ENCODE data around the gene TRPM3.
"Not testable (repeated sequence)": the region's sequence is repeated elsewhere in the genome, so short reads cannot be mapped to it uniquely, and the experiment has no call there.

Gene TRPM3

DNA sequence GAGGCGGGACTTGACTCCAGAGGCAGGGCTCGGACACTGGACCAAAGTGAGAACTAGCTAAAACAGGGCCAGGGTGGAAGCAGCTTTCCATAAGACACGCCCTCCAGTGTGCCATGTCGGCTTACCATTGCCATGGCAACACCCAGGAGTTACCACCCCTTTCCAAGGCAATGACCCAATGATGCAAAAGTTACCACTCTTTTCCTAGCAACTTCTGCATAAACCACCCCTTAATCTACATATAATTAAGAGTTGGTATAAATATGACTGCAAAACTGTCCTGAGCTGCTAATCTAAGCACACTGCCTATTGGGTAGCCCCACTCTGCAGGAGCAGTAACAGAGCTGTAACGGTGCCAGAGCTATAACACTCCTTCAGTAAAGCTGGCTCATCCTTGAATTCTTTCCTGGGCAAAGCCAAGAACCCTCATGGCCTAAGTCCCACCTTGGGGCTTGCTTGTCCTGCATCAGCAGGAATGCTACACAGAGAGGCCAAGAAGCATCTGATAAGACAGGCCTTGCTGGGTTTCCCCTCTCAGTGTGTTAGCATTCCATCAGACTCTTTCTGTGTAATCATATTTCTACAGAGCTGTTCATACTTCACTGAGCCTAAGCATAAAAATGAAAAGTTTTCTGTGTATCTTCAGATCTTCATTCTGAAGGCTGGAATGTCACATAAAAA, 444.2 kb downstream of the TRPM3 start:
- DNase-seq (ENCODE audit: low read depth in 3 of 3, low spot score in 1 of 3), result no peak

DNA sequence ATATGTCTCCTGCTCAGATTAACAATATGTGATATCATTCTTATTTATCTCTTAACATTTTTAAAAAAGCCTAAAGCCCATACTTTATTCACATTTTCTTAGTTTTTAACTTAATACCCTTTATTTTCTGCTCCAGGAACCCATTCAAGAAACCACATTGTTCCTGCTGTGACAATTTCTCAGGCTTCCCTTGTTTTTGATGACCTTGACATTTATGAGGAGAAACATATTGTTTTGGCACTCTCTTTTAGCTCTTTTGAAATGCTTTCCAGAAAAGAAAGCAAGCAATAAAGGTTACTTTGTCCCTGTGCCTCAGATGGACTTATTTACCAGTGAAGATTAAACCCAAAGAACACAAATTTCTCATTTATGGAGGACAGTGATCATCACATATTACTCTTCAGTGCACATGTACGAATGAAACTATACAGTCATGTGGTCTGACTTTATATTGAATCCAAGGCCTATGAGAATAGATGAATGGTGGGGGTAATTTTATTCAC, 445.5 kb downstream of the TRPM3 start:
- DNase-seq (ENCODE audit: low read depth in 3 of 3, low spot score in 1 of 3), result no peak

DNA sequence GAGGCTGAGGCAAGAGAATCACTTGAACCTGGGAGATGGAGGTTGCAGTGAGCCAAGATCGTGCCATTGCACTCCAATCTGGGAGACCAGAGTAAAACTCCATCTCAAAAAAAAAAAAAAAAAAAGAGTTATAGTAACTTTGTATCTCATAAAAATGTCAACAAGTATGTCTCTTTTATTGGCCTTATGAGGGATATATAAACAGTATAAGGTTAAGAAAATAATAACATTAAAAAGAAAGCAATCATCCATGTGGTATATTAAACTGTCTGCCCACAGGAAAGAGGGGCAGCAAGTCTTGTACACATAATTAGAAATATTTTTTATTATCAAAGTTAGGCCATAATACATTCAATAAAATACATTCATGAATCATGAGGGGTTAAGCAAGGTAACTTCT, 447.6 kb downstream of the TRPM3 start:
- DNase-seq (ENCODE audit: low read depth in 3 of 3, low spot score in 1 of 3), result no peak

DNA sequence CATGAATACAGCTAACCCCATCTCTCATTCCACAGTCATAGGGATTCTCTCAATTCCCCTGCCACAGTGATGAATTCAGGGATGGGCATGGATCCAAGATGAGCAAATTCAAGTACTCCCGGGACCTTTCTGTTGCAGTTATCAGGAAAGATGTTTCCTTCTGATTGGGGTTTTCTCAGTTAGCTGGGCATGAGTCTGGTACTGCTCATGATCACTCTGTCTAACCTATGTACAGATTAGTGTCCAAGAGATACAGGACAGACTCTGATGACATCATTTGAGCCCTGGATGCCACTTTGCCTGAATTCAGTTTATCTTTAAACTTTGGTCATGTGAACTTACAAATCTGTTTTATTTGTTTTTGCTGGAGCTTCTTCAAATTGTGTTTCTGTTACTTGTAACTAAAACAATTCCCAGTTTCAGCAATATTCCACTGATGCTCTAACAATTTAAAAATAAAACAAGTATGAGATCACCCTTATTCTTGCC, 449.2 kb downstream of the TRPM3 start:
- DNase-seq (ENCODE audit: low read depth in 3 of 3, low spot score in 1 of 3), result no peak

DNA sequence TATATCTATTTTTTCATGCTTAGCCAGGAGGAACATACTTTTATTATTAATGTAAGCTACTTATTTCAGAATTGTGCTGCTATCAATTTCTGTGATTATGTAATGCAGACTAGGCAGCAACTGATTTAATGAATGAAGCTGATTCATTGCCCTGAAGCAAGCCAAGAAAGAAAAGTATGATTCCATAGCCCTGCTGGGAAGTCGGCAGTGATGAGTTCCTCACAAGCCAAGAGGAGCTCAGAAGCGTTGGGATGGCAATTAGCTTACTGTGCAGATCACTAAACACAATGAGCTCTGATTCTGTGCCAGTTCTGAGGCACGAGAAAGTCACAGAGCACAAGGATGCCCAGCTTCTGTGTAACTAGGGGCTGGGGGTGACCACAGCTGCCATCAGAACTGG, 452.7 kb downstream of the TRPM3 start:
- no peak for DNase-seq (ENCODE audit: low read depth in 3 of 3, low spot score in 1 of 3)

DNA sequence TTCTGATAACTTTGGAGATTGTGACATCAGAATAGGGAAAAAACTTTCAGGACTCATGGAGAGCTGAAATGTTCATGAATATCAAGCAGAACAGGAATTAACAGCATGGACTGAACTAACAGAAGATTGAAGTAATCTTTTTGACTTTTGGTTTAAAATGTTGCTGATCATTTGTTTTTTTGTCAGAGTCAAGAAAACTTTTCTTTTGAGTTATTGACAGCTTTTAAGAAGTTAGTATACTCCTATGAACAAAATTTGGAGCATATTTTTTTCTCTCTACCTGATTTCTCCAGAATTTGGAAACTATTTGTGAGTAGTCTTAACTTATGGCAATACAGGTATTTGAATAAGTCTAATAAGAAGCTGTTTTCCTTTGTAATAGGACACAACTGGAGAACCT, 462.7 kb downstream of the TRPM3 start:
- DNase-seq (ENCODE audit: low read depth in 3 of 3, low spot score in 1 of 3), result no peak

DNA sequence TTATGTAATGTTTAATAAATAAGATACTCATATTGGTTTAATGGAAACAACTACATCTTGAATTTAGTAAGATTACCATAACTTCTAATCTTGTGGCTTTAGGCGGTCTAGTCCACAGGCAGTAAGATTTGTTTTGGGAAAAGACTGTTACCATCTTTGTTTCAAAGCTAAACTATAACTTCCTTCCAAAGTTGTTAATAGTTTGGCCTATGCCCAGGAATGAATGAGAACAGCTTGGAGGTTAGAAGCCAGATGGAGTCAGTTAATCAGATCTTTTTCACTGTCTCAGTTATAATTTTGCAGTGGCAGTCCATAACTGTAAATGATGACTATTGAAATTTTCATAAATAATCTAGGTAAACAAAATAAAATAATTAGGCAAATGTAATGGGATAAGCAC, 465.1 kb downstream of the TRPM3 start:
- DNase-seq (ENCODE audit: low read depth in 3 of 3, low spot score in 1 of 3), result no peak

DNA sequence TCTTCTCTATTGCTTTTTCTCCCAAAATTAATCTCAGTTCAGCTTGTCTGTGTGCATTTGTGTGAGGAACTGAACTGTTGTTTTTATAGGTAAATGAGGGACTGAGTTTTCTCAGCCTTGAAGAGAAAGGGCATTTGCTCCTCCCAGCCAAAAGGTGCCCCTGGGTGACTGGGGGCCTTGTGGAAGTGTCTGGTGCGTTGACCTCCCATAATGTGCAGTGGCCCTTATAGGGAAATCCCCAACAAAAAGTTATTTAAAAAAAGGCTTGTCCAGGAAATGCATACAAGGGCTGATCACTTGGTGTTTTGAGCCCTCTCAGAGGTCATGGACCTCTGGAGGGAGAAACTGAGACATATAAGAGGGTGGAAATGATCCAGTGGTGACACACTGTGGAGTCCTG, 467.3 kb downstream of the TRPM3 start:
- DNase-seq (ENCODE audit: low read depth in 3 of 3, low spot score in 1 of 3), result no peak

DNA sequence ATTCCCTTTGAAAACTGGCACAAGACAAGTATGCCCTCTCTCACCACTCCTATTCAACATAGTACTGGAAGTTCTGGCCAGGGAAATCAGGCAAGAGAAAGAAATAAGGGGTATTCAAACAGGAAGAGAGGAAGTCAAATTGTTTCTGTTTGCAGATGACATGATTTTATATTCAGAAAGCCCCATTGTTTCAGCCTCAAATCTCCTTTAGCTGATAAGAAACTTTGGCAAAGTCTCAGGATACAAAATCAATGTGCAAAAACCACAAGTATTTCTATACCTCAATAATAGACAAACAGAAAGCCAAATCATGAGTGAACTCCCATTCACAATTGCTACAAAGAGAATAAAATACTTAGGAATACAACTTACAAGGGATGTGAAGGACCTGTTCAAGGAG, 476.8 kb downstream of the TRPM3 start:
- not testable (repeated sequence) for DNase-seq (ENCODE audit: low read depth in 3 of 3, low spot score in 1 of 3)

DNA sequence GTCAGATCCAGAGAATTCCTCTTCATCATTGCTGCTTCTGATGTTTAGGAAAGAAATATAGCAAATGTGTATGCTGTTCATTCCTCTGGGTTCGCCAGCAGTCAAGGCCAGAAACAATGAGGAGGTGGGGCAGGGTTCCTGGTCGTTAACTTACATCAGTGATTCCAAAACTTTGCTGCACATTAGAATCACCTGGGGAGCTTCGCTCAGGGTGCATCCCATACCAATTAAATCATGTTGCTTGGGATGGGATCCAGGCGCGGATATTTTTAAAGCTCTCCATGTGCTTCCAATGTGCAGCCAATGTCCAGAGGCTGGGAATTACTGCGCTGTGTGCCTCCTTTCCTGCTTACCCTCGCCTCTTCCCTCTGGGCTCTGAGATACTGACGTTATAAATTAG, 479.1 kb downstream of the TRPM3 start:
- no peak for DNase-seq (ENCODE audit: low read depth in 3 of 3, low spot score in 1 of 3)

DNA sequence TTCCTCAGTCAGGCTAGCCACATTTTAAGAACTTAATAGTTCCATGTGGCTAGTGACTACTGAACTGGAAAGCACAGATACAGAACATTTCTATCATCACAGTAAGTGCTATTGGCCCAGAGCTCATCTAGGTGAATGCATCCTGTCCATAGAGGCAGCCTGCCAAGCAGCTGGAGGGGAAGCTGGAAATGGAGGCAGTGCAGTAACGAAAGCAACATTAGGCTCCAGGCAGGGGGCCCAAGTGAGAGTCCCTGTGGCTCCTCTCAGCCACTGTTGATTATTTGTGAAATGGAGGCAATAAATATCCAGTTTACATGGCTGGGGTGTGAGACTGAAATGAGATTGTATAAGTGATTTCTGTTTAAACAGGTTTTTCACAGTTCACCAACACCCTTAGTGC, 479.8 kb downstream of the TRPM3 start:
- DNase-seq (ENCODE audit: low read depth in 3 of 3, low spot score in 1 of 3), result no peak

DNA sequence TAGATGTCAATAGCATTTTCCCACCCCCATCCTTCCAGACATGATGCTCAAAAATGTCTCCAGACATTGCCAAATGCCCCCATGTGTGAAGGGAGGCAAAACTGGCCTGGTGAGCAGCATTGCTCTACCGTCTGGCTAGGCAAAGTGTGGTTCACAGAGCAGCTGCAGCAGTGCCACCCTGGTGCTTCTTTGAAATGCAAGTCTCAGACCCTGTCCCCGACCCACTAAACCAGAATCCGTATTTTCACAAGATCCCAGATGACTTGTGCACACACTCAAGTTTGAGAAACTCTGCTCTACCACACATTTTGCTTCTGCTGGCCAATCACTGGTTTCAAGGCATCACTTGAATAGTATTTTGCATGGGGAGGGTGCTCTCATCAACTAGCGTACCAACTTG, 480.4 kb downstream of the TRPM3 start:
- no peak for DNase-seq (ENCODE audit: low read depth in 3 of 3, low spot score in 1 of 3)

DNA sequence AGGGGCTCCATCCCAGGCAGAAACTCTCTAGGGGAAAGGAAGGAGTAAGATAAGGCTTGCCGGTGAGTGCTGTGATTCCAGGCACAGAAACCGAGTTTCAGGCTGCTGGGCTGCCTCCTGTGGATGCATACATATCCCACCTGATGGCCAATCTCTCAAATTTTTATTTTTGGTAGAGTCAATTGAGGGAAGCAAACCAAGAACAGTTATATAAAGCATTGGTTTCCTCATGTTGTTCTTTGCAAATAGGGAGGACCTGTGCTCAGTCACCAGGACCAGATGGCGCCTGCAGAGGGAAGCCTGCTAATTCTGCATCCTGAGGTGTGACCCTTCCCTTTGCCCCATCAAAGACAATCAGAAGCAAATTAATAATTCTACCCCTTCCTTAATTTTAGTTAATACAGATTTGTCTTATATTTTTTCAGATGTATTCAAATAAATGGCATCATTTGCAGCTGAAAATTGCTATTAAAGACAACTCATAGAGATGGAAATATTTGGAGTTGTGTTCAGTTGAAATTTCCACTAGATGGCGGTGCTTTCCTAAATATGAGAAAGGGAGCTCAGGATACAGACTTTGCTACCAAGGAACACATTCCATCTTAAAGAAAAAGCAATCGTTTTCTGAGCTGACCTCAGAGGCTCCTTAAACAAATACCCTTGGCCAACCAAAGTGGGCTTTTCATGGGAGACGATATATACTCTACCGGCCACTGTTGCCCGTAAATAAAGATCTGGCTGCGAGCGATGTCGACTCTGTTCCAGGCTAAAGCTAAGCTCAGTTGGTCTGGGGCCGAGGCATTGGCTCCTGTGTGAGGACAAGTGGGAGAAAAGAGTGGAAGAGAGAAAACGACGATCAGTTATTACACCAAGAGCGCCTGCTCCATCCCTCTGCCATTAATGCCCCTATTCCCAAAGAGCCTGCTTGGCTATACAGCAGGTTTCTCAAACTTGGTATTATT, 481.3 kb downstream of the TRPM3 start:
- DNase-seq (ENCODE audit: low read depth in 3 of 3, low spot score in 1 of 3), result no peak

DNA sequence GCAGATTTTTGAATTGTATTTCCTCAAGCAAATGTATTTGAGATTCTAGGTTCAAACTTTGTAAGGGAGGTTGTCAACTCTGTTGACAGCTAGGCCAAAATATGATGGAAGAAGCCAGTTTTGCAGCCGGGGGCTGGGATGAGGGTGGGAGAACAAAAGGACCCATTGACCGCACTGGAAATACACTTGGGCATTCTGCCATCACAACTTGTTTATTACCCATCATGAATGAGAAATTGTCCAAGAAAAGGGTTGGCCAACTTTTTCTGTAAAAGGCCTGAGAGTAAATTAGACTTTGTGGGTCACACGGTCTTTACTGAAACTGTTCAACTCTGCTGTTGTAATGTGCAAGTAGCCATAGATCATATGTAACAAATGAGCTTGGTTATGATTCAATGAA, 485.6 kb downstream of the TRPM3 start:
- no peak for DNase-seq (ENCODE audit: low read depth in 3 of 3, low spot score in 1 of 3)

DNA sequence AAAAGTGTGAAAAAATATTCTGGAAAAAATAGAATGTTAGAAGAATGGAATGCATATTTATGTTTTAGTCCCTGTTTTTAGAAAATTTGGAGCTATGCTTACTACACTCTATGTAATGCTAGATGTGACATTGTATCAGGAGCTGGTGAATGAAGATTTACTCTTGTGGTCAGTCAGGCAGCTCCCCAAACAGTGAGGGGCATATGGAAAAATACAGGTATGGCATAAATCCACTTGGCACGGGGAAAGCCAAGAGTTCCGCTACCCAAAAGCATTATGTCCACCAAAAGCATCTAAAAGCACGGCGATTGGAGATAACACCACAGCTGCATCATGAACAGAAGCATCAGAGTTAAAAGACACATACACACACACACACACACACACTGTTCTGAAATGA, 486.7 kb downstream of the TRPM3 start:
- DNase-seq (ENCODE audit: low read depth in 3 of 3, low spot score in 1 of 3), result no peak

DNA sequence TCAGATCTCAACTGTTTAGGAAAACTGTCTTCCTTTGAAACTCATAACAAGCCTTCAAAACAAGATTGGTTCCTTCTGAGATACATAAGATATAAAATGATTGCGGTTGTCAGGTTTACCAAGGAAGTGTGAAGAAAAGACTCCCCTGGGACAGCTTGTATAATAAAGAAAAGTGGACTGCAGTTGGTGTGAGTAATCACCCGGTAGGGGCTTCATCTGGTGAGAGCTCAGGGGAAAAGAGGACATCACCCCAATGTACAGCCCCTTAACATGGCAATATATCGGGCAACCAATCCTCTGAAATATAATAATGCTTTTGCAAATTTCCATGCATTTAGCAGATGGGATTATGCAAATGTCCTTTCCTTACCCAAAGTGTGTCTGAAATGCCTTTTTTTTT, 490.4 kb downstream of the TRPM3 start:
- no peak for DNase-seq (ENCODE audit: low read depth in 3 of 3, low spot score in 1 of 3)

DNA sequence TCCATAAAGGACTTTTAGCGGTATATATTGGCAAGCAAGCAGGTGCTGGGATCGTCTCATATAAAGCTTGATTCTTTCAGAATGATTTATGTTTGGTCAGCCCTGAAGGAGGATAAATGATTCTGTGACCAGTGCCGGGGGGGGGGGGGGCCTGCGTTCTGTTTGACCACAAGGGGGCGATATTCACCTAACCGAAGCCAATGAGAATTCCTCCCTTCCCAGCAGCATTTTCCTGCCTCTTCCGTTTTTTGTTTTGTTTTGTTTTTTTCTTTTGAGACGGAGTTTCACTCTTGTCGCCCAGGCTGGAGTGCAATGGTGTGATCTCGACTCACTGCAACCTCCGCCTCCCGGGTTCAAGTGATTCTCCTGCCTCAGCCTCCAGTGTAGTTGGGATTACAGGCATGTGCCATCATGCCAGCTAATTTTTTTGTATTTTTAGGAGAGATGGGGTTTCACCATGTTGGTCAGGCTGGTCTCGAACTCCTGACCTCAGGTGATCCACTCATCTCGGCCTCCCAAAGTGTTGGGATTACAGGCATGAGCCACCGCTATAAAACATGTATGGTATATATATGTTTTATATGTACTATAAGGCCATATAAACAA, 492.2 kb downstream of the TRPM3 start:
- DNase-seq (ENCODE audit: low read depth in 3 of 3, low spot score in 1 of 3), result not testable (repeated sequence)

DNA sequence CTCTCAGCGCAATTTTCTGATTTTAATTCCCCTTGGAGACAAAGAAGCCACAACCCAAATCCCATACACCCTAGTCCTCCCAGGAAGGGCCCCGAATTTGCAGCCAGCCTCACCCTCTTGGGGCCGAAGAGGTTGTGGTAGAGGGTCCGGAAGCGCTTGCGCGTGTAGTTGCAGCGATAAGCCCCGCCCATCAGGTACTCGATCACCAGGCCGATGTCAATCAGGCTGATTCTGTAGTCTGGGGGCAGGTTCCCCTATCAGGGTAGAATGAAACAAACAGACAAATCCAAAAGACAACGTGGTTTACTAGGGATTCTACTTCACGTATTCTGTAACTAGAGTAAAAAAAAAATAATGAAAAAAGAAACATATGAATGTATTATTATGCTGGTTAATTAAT, 496.3 kb downstream of the TRPM3 start:
- DNase-seq (ENCODE audit: low read depth in 3 of 3, low spot score in 1 of 3), result no peak

DNA sequence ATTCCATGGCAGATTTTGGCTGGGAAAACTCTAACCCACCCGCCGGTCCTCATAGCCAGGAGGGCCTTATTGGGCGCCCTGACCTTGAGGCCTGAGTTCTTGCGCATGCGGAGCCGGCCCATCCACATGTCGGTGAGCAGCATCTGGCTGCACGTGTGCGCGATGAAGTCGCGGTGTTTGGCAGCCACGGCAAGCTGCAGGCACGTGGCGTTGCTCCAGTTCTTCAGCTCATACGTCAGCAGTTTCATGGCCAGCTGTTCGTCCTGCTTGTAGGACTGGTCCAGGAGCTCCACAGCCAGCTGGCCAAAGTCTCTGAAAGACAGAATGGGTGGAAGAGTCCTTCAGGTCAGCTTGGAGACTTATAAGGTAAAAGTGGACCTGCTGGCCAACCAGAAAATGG, 502.6 kb downstream of the TRPM3 start:
- DNase-seq (ENCODE audit: low read depth in 3 of 3, low spot score in 1 of 3), result no peak

DNA sequence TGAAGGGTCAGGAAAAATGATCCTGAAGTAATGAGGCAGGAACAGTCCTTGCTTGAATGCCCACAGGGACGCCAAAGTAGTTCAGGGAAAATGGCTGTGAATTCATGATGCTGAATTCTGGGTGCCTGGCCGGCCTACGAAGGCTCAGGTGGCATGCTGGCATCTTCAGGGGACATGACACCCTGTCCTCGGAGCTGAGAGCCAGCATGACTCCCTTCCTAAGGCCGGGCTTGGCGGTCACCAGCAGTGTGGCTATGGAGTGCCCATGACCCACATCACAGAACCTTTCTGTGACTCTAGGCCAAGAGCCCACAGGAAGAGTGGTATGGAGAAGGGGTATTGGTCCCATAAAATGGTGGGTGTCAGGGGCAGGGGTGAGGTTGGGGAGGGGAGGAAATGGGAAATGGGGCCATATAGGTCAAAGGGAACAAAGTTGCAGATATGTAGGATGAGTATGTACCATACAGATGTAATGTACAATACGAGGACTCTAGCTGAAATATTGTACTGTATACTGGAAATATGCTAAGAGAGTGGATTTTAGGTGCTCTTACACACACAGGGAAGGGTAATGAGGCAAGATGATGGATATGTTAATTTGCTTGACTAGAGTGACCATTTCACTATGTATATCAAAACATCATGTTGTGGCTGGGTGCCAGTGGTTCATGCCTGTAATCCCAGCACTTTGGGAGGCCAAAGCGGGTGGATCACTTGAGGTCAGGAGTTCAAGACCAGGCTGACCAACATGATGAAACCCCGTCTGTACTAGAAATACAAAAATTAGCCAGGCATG, 504.2 kb downstream of the TRPM3 start:
- DNase-seq (ENCODE audit: low read depth in 3 of 3, low spot score in 1 of 3), result no peak
